A172 (cell line): Measurements from ENCODE around the gene PRSS21. TPM values are rescaled to one million over a fixed set of nuclear protein-coding genes. Genes with fewer than 3 reads are reported as not detected.

Experiments
- DNase-seq: peaks from one replicate; pipeline ENCODE4 v3.0.0-alpha.2; 2015; ENCODE audit warnings: low spot score
- total RNA-seq: library from RNA; depleted of rRNA; stranded (reverse); fragments of >200 nt; shearing (Covaris generic); gene quantifications from 2 replicates; pipeline ENCODE4 v1.2.3, GENCODE V29; 2014

Gene PRSS21
- total RNA-seq, 1 experiment from 2014 or later, result not detected

GRCh38 chr16:2806286-2806685, 10.8 kb upstream of the PRSS21 start:
- no peak for DNase-seq

- DNase-seq, result no peak
These were observed 8.9 kb upstream of the PRSS21 start for GRCh38 chr16:2808181-2808580.

- no peak for DNase-seq
These were observed 7.8 kb upstream of the PRSS21 start for GRCh38 chr16:2809149-2809760.

GRCh38 chr16:2810651-2811050, 6.4 kb upstream of the PRSS21 start:
- no peak for DNase-seq

GRCh38 chr16:2811703-2812471, 5.2 kb upstream of the PRSS21 start:
- peak; percentile 62 for DNase-seq

GRCh38 chr16:2813771-2814221, 3.2 kb upstream of the PRSS21 start:
- DNase-seq, result no peak

GRCh38 chr16:2814551-2815298, 2.3 kb upstream of the PRSS21 start:
- no peak for DNase-seq

GRCh38 chr16:2815299-2815771, 1.7 kb upstream of the PRSS21 start:
- DNase-seq, result no peak

- DNase-seq, result no peak
These were observed 569 bp downstream of the PRSS21 start for GRCh38 chr16:2817340-2818271.

GRCh38 chr16:2818272-2818876, 1.3 kb downstream of the PRSS21 start:
- no peak for DNase-seq

- DNase-seq, result no peak
These were observed 2.3 kb downstream of the PRSS21 start for GRCh38 chr16:2819179-2819938.

- DNase-seq, result no peak
These were observed 3.1 kb downstream of the PRSS21 start for GRCh38 chr16:2819939-2820835.

- DNase-seq, result no peak
These were observed 3.9 kb downstream of the PRSS21 start for GRCh38 chr16:2820836-2821486.

- no peak for DNase-seq
These were observed 4.6 kb downstream of the PRSS21 start for GRCh38 chr16:2821487-2822157.

GRCh38 chr16:2822158-2822495, 5.1 kb downstream of the PRSS21 start:
- DNase-seq, result no peak

- DNase-seq, result no peak
These were observed 5.5 kb downstream of the PRSS21 start for GRCh38 chr16:2822496-2822895.

- DNase-seq, result no peak
These were observed 7.6 kb downstream of the PRSS21 start for GRCh38 chr16:2824626-2825025.

GRCh38 chr16:2825049-2825742, 8.2 kb downstream of the PRSS21 start:
- no peak for DNase-seq
